Middle frontal gyrus (tissue), 1 donor: ENCODE data around the gene FGF14.

Experiments
- DNase-seq: peaks from one replicate; pipeline ENCODE4 v3.0.0-alpha.2; 2015; ENCODE audit warnings: low spot score; ENCODE audit errors: extremely low spot score

The FGF14 gene

DNA sequence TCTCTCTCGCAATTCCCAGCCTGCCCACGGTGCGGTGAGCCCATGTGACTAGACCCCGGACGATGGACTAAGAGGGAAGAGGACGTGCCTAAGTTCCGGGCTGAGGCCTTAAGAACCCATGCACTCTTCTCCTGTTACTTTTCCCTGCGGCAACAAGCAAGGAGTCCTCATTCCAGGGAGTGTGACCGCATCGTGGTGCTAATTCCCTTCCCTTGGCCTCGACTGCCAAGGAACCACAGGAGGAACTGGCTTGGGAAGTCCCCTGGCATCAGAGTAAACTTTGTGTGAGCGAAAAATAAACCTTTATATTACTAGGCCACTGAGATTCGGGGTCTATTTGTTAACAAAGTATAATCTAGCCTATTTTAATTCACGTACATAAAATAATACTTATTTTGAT is 34.0 kb downstream of the FGF14 start:
- DNase-seq: no peak

DNA sequence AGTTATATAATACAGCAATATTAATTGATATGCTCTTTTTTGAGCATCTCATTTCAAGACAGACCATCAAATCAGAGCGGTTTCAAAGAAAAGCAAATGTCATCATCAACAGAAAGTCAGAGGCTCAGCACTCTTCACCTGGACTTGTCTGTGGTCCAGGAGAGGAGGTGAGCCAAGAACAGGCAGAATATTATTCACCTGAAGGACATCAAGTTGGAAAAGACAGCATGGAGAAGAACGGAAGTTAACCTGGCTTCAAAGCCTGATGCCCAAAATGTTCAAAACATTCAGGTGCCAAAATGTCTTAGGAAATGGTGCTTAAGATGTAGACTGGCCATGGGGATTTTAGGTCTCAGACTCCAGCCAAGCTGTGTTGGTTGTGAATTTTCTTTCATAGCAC is 40.7 kb downstream of the FGF14 start:
- no peak for DNase-seq

DNA sequence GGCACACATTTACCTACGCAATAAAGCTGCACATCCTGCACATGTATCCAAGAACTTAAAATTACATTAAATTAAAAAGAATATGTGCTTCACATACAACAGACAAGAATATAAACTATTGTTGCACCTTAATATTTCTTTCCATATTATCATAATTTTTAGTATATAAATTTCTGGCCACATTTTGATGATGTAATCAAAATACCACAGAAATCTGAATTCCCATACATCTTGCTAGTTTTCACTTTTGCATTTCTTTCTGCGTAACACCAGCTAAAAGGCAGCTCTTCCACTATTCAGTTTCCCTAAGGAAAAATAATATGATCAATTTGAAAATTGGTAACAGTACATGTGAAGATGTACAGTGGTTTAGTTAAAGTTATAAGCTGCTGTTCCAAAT is 42.6 kb downstream of the FGF14 start:
- DNase-seq: no peak

DNA sequence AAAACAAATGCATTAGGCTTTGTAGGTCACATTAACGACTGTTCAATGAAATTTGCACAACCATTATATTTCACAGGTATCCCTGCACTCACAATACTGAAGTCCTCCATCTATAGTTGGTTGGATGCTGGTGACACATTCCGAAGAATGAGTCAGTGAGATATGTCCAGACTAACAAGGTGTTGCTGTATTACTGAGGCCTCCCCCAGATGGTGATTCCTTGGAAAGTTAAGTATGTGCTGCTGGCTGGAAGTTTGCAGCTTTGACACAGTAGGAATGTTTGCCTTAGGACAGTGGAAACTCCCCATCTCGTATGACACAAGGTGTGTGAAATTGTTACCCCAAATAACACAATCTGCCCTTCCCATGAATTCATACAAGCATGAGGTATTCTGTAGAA is 46.6 kb downstream of the FGF14 start:
- no peak for DNase-seq

DNA sequence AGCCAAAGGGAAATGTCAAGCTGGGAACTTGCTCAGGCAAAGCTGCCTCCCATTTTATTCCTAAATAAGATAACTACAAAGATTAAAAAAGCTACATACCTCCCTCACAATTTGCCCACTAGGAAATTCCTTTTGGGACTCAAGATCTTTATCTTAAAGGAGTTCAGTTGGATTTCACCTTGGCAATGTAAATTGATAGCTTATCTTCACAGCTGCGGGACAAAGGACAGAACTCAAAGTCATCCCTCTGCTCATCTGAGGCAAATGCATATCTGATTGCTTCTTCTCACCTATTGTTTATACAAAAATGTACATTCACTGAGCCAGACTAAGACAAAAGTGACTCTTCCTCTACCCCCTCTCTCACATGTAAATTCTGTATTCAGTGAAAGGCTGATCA is 47.8 kb downstream of the FGF14 start:
- no peak for DNase-seq

DNA sequence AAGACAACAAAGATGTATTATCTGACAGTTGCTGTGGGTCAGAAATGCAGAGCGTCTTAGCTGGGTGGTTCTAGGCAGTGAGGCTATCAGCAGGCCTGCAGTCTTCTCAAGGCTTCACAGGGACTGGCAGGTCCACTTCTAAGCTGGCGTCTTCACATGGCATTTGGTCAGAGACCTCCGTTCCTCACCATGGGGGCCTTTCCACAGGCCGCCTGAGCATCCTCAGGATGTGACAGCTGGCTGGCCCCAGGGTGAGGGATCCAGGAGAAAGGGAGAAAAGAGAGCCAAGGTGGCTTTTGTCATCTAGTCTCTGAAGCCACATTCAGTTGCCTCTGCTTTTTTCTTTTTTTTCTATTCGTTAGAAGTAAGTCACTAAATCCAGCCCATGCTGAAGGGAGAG is 50.3 kb downstream of the FGF14 start:
- no peak for DNase-seq

DNA sequence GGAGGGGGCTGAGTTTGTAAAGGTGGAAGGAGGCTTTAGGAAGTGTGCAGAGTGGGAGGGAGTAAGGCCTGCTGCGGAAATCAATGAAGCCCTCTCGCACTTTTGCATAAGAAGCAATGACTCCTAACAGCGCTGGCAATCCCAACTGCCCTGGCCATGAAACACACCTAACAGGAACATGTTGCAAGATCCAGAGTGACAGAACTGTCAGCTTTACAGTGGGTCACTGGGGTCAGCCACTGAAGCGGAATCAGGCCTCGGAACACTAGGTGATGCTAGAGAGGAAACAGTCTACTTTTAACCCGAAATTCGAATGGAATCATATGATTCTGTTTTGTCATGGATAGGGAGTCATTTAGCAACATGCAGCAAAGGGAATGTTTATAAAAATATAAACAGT is 54.4 kb downstream of the FGF14 start:
- no peak for DNase-seq

DNA sequence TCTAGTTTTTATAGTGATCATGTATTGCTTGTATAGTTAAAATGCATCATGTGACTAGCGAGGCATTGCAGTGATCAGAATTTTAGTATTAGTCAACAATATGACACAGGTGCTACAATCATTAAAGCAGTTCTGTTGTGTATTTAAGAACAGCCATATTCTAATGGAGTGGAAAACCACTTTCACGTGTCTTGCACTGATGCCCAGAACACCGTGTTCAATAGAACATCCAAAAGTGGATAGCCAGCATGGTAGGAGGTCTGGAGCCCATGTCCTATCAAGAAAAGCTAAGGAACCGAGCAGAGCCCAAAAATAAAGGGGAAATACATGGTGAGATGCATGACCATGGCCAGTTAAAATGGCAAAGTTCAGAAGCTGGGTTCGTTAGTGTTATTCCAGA is 55.1 kb downstream of the FGF14 start:
- DNase-seq: no peak

DNA sequence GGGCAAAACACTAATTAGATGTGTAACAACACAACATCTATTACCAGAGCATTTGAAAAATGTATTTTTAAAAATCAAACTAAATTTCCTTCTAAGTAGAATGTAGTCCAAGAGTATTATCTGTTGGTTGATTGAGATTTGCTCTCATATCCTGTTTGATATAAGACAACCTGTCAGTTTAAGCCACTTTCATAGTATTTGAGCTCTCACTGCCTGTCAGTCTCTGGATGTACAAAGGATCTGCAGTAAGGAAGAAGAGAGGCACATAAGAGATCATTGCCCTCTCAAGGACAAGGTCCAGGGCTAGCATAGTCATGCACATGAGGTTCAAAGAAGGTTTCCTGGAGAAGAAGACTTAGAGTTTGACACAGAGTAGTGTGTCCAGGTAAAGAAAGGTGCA is 57.4 kb downstream of the FGF14 start:
- DNase-seq: no peak

DNA sequence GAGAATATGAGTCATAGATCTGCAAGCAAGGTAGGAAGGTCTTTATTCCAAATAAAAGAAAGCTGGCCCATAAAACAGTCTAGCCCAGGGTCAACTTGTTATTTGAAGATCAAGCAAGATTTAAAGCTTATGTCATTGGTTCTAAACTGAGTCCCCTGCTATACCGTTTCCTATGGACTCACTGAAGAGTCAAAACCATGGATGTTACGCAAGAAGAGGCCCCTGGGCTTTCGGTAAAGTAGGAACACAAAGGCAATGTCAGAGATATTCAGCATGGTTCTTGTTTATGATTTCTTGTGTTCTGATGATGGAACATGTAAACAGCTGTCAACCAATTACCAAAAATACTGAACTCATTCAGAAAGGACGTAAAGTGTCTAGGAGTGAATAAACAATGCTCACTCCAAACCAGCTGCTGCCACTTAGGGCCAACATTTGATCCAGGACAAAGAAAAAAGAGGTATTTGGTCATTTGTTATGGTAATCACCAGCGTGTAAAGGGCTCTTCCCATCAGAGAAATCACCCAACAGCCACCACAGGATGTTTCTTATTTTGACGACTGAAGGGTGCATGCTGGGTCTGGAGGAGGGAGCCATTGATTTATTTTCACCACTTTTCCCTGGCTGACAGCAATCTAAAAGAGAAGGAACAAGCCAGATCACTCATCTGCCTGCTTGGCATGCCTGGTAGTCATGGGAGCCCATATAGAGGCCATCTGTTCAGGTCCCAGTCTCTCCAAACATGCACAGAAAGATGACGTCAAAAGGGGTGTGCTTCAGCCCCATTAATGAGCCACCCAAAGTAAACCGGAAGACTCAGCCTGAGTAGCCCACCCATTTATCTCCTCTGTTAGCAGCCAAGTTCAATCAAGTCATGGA is 68.3 kb downstream of the FGF14 start:
- no peak for DNase-seq

DNA sequence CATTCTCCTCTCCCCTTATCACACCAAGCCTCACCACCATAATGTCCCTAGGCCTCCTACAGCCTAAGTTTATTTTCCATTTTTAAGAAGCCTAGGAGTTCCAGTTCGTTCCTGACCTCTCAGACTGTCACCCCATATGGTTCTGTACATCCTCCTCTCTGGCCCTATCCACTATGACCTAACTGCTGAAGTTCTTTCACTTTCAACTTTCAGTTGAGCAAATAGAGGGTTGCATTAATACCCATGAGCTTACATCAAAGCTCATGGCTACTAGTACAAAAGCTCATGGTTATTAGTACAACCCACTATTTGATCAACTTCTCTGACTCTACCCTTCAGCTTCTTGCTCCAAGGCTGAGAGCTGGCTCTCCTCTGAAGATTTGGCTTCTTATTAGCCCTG is 72.9 kb downstream of the FGF14 start:
- DNase-seq: no peak

DNA sequence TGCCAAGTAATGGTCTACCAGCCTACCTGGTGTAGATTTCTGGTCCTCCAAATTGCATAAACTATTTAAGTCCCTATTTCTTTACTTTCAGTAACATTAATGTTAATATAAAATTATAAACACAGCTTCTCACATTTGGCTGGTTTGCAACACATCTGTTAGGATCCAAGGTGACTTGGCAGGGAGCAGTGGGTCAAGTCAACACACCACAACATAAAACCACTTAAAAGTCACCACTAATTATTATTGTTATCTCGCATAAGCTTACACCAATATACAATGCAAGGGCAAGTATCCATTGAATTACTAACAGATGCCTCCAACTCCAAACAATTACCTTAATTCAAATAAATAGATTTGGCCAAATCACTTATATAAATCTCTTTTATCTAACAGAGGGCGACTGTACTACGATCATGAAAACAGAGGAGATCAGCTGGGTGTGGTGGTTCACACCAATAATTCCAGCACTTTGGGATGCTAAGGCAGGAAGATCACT is 74.7 kb downstream of the FGF14 start:
- no peak for DNase-seq

DNA sequence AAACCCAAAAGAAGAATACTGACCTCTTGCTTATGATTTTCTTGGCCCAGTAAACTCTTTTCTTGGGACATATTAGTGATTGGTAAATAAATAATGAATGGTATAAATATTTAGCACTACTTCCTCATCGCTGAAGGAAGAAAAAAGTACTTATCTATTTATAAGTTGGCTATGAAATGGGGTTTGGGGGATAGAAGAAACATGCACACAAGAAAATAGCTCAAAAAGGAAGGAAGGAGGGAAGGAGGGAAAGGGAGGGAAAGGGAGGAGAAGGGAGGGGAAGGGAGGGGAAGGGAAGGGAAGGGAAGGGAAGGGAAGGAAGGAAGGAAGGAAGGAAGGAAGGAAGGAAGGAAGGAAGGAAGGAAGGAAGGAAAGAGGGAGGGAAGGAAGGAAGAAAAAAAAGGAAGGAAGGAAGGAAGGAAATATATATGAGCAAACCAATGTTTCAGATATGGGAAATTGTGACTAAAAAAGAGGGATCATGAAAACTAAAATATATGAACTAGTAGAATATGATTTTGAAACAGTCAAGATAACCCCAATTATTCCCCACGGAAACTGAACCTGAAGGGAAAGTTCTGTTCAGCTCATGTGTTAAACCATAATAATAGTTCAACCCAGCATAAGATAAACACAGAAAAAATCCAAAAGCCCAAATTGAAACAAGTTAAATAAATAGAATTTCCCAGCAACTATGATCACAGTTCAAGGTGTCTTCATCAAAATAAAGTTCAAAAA is 75.3 kb downstream of the FGF14 start:
- no peak for DNase-seq

DNA sequence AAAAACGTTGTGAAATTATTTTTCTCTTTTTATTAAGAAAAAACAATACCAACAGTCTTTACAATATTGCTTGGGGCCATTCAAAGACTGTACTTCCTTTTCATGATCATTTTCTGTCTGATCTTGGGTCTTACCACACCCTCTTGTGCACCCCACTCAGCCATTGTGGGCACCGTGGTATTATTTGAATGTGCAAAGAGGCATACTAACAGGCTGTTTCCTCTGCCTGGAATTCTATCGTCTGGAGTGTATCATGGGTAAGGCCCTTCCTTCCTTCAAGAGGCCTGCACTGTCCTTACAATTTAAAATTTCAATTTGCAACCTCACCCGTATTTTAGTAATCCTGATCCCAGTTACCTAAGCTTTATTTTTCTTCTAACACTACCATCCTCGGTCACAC is 76.5 kb downstream of the FGF14 start:
- DNase-seq: no peak

DNA sequence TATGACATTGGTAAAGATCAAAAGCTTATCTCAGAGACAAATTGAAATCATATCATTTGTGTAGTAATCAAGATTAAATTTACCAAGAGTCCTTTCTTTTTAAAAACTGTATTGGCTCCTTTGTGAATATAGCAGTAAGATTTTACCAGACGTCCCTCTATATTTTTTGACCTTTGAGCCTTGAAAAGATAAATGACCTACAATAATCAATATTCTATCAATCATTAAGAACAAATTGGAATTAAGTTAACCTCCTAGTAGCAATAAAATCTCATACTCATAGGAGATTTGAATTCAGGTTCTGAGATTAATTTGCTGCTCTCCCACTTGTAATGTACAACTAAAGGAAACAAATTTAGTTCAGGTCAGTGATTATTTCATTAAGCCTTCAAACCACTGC is 78.3 kb downstream of the FGF14 start:
- no peak for DNase-seq

DNA sequence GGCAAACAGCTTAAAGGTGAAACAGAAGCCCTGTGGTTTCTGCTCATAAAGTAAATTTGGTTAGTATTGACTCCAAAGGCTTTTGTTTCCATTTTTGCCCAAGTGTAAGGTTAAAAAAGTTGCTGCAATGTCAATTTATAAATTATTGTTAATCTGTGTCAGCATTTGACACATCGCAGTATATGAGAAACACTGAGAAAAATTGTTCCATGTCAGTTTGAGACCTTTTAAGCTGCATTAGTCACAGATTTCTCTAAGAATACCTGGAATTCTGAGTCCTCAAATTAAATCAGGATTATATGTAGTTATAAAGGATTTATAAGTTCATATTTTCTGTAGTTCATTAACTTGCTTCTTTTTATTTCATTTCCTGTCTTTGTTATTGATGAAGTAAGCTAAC is 78.8 kb downstream of the FGF14 start:
- DNase-seq: no peak

DNA sequence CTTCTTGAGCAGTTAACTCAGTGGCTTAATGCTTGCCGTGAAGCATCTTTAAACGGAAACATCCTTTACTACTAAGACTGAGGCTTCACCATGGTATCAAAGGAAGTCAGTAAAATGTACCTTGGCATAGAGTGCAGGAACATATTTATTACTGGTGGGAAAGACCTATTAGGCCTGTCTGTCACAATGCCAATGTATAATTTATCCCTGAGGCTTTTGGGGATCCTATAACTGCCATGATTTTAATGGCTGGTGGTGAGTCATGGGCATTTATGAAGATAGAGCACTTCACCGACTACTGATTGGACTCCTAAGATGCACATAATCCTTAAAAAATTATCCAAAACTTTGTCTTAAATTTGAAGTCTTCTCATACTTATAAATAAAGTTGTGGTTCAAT is 79.6 kb downstream of the FGF14 start:
- DNase-seq: no peak

DNA sequence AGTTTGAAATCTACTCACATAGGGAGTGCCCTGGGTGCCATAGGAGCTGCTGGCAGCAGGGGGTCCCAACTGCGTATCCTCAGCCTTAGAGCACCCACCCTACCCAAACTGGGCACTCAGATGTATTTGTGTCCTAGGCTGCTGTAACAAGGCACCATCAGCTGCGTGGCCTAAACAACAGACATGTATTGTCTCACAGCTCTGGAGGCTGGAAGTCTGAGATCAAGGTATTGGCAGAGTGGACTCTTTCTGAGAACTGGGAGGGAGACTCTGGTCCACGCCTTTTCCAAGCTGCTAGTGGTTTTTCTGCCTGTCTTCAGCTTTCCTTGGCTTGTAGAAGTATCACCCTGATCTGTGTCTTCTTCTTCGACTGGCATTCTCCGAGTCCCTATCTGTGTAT is 83.6 kb downstream of the FGF14 start:
- DNase-seq: no peak

DNA sequence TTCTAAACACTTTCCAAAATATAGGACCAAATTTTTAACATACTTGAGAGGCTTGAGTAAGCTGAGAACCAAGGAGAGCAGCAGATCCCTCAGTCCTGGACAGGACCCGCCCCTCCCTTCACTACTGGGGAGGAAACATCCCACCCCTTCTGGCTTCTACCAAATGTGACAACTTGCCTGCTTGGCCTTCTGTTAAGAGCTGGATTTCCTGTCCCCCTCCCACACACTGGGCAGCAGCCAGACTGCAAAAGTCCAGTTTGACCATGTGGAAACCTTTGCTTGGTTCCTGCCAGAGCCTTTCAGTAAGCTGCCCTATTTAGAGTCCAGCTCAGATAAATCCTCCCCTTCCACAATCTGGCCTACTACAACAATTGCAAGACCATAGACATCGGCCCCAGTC is 84.3 kb downstream of the FGF14 start:
- no peak for DNase-seq

DNA sequence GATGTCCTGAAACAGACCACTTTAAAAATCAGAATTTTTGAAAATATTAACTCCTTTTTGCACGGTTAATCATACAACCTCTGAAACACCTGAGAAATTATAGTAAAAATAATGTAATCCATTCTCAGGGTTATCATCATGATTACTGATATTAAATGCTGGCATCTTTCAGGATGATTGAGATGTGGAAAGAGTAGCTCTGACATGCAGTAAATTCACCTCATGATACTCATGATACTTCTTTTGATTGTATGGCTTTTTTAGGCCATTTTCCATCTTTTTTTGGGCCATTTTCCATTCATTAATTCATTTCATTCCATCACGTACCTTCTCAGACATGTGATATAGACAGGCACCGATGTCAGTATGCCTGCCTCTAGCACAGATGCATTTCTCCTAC is 85.1 kb downstream of the FGF14 start:
- DNase-seq: no peak

DNA sequence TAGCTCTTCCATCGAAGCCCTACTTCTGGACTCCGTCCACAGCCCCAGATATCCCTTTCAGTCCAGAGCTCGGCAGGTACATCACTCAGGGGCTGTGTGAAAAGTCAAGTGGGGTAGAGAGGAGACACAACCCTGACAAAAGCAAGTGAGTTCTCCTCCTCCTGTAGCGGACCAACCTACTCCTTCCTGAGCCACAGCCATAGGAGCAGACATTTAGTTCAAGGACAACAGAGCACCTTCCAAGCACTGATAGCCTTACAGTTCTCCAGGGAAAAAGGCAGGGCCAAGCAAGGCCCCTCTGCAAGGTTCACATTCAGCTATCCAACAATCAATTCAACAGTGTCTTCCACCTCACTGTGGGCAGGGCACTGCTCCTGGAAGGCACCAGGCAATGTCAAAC is 89.0 kb downstream of the FGF14 start:
- DNase-seq: no peak

DNA sequence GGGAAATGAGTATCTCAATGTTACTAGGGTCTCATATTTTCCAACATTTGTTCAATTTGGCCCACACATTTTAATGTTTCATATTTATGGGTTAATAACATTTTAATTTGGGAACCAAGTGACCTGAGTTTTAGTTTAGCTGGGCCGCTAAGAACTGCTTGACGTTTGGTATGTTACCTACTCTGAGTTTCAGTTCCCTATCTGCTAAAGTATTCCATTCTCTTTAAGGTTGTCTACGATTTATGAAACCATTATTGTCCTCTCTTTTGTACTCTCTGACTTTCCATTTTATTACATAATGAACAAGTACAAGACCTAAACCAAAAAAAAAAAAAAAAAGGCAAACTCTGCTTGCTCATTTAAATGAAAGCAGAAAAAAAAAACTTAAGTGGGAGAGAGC is 89.9 kb downstream of the FGF14 start:
- no peak for DNase-seq

DNA sequence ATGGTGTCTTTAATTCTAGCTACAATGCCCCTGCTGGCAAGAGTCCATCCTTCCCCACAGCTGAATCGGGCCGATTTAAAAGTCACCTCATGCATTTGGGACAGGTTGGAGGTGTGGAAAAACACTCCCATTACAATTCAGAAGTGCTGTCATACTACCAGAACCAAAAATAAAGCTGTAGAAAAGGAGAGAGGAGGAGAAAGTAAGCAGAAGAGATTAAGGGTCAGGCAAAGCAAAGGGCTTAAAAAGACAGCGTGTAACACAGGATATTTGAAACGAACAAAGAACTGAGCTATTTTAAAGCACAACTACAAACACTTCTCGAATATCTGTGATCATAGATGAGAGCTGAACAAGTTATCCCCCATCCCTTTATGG is 90.4 kb downstream of the FGF14 start:
- DNase-seq: no peak
